ENCODE data around the gene ATP9B. TPM values are rescaled to one million over a fixed set of nuclear protein-coding genes. Genes with fewer than 3 reads are reported as not detected.

ATP9B gene
- polyA plus RNA-seq, 1 of the 3 experiments (the other 2 are of a cell fraction): 11.2 TPM

DNA sequence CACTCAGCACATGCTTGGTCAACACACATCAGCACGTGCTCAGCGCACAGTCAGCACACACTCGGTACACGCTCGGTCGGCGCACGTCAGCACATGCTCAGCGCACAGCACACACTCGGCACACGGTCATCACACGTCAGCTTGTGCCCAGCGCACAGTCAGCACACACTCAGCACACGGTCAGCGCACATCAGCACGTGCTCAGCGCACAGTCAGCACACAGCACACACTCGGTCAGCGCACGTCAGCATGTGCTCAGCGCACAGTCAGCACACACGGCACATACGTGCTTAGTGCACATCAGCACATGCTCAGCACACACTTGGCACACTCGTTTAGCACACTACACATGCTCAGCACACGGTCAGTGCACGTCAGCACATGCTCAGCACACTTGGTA lies 276.8 kb downstream of the ATP9B start (continued):
- TF ChIP-seq, protein P1, sequence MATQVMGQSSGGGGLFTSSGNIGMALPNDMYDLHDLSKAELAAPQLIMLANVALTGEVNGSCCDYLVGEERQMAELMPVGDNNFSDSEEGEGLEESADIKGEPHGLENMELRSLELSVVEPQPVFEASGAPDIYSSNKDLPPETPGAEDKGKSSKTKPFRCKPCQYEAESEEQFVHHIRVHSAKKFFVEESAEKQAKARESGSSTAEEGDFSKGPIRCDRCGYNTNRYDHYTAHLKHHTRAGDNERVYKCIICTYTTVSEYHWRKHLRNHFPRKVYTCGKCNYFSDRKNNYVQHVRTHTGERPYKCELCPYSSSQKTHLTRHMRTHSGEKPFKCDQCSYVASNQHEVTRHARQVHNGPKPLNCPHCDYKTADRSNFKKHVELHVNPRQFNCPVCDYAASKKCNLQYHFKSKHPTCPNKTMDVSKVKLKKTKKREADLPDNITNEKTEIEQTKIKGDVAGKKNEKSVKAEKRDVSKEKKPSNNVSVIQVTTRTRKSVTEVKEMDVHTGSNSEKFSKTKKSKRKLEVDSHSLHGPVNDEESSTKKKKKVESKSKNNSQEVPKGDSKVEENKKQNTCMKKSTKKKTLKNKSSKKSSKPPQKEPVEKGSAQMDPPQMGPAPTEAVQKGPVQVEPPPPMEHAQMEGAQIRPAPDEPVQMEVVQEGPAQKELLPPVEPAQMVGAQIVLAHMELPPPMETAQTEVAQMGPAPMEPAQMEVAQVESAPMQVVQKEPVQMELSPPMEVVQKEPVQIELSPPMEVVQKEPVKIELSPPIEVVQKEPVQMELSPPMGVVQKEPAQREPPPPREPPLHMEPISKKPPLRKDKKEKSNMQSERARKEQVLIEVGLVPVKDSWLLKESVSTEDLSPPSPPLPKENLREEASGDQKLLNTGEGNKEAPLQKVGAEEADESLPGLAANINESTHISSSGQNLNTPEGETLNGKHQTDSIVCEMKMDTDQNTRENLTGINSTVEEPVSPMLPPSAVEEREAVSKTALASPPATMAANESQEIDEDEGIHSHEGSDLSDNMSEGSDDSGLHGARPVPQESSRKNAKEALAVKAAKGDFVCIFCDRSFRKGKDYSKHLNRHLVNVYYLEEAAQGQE (IDR thresholded peaks at IDR 0.05; ENCODE audit: low read depth, low read length): no peak
- no peak for TF ChIP-seq EP300 (IDR thresholded peaks at IDR 0.05; ENCODE audit: borderline replicate concordance in 1 of 2, low read depth in 1 of 2, low read length in 1 of 2)

GRCh38 chr18:79348066-79348465 lies 278.9 kb downstream of the ATP9B start:
- no peaks in the 10 kb centered on the region for H3F3A ChIP-seq (replicated peaks; ENCODE audit: insufficient read depth)
- DNase-seq: no peak
- WGBS (ENCODE audit: low lambda C conversion rate): 80% methylated on average over 5 of the region's 5 CpGs
- ChIA-PET POLR2A (no interaction called here), CTCF (no interaction called here)
- H3K4me2 ChIP-seq: no peak overlapping the region
- no peak overlapping the region for H3K27ac ChIP-seq (ENCODE audit: low read depth in 2 of 2, low read length in 1 of 2)
- H3K36me3 ChIP-seq (replicated peaks in 1 of 2; ENCODE audit: control insufficient read depth in 1 of 2, insufficient read depth in 2 of 2, low read length in 1 of 2): peaks cover 13 to 32% of the 10 kb centered on the region in 2 experiments
- H3K27me3 ChIP-seq (ENCODE audit: insufficient read depth): no peaks in the 10 kb centered on the region
- no peaks in the 10 kb centered on the region for H3K9me3 ChIP-seq
- no peaks in the 10 kb centered on the region for H4K20me1 ChIP-seq (ENCODE audit: insufficient read depth)
- no peak overlapping the region for H3K4me3 ChIP-seq (ENCODE audit: low read depth in 2 of 2, low read length in 1 of 2)
- H2AFZ ChIP-seq (ENCODE audit: low read depth): no peak overlapping the region
- no peak overlapping the region for H3K9ac ChIP-seq
- TF ChIP-seq MEF2A (IDR thresholded peaks at IDR 0.05; ENCODE audit: borderline replicate concordance, low read depth): no peak
- TF ChIP-seq CHD2 (IDR thresholded peaks at IDR 0.05; ENCODE audit: low read length, partially characterized antibody): no peak
- no peak for TF ChIP-seq EZH2phosphoT487 (IDR thresholded peaks at IDR 0.05; ENCODE audit: borderline replicate concordance, low read depth)
- TF ChIP-seq RFX5 (IDR thresholded peaks at IDR 0.05; ENCODE audit: low read length): no peak
- no peak for TF ChIP-seq YY1 (IDR thresholded peaks at IDR 0.05; ENCODE audit: low read depth)
- no peak for TF ChIP-seq FOSL2 (IDR thresholded peaks at IDR 0.05; ENCODE audit: borderline replicate concordance, low read depth)
- TF ChIP-seq, protein P2, sequence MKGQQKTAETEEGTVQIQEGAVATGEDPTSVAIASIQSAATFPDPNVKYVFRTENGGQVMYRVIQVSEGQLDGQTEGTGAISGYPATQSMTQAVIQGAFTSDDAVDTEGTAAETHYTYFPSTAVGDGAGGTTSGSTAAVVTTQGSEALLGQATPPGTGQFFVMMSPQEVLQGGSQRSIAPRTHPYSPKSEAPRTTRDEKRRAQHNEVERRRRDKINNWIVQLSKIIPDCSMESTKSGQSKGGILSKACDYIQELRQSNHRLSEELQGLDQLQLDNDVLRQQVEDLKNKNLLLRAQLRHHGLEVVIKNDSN (IDR thresholded peaks at IDR 0.05; ENCODE audit: borderline replicate concordance, low read depth): no peak
- no peak for TF ChIP-seq GABPA (IDR thresholded peaks at IDR 0.05; ENCODE audit: low read depth)
- TF ChIP-seq RXRA (IDR thresholded peaks at IDR 0.05; ENCODE audit: borderline replicate concordance, low read depth): no peak
- TF ChIP-seq RCOR1 (IDR thresholded peaks at IDR 0.05; ENCODE audit: low read length): no peak
- no peak for TF ChIP-seq CTCF (IDR thresholded peaks at IDR 0.05)
- TF ChIP-seq MXI1 (IDR thresholded peaks at IDR 0.05; ENCODE audit: low read depth, low read length): no peak
- TF ChIP-seq FOXM1 (IDR thresholded peaks at IDR 0.05; ENCODE audit: low read depth): no peak
- TF ChIP-seq PBX3 (IDR thresholded peaks at IDR 0.05): no peak
- TF ChIP-seq NRF1 (IDR thresholded peaks at IDR 0.05; ENCODE audit: low read depth, low read length): no peak
- no peak for TF ChIP-seq MAX (IDR thresholded peaks at IDR 0.05; ENCODE audit: low read depth)
- TF ChIP-seq JUND (IDR thresholded peaks at IDR 0.05): no peak
- TF ChIP-seq TEAD4 (IDR thresholded peaks at IDR 0.05; ENCODE audit: borderline replicate concordance, insufficient read depth): no peak
- no peak for TF ChIP-seq RAD21 (IDR thresholded peaks at IDR 0.05; ENCODE audit: low read length)
- H3K4me1 ChIP-seq (ENCODE audit: control insufficient read depth in 1 of 2, insufficient read depth in 2 of 2, low read depth in 1 of 2, low read length in 1 of 2): no peaks in the 10 kb centered on the region; a peak in 1 of 4 replicates
- H3K79me2 ChIP-seq (ENCODE audit: insufficient read depth): no peaks in the 10 kb centered on the region
- no peaks in the 10 kb centered on the region for H3K9me2 ChIP-seq
